Erythroblast (primary cell): ENCODE data around the gene PSMD8.

Experiments
- DNase-seq, 2 experiments: peaks; one replicate each; lab custom pipeline; 2025; lab: John Stamatoyannopoulos, UW
- GATA1 ChIP-seq: IDR thresholded peaks from 2 replicates; pipeline ENCODE4 v1.6.1; 2011; ENCODE audit warnings: low read depth, mild to moderate bottlenecking, control low read depth, low read length, moderate library complexity
- POLR2A ChIP-seq: IDR thresholded peaks from 2 replicates; pipeline ENCODE4 v1.6.1; 2011; ENCODE audit warnings: mild to moderate bottlenecking, low read length

Gene PSMD8

GRCh38 chr19:38373907-38374331, 452 bp upstream of the PSMD8 start:
- no peak for DNase-seq
- TF ChIP-seq POLR2A = no peak

GRCh38 chr19:38375098-38375493, 725 bp downstream of the PSMD8 start:
- DNase-seq = peak; percentile 80 to 84
- TF ChIP-seq GATA1 (no peak), POLR2A (no peak)

- DNase-seq = no peak
- TF ChIP-seq POLR2A = no peak
- TF ChIP-seq GATA1 = no peak
These were observed 1.4 kb downstream of the PSMD8 start for GRCh38 chr19:38375748-38376147.

- TF ChIP-seq GATA1 (no peak), POLR2A (no peak)
- DNase-seq = no peak
These were observed 2.2 kb downstream of the PSMD8 start for GRCh38 chr19:38376576-38376975.

GRCh38 chr19:38377052-38377451, 2.7 kb downstream of the PSMD8 start:
- DNase-seq = no peak
- no peak for TF ChIP-seq POLR2A
- no peak for TF ChIP-seq GATA1

- DNase-seq = no peak
- TF ChIP-seq POLR2A = no peak
- no peak for TF ChIP-seq GATA1
These were observed 4.5 kb downstream of the PSMD8 start for GRCh38 chr19:38378866-38379265.

GRCh38 chr19:38381138-38381537, 6.8 kb downstream of the PSMD8 start:
- no peak for DNase-seq
- TF ChIP-seq GATA1 (no peak), POLR2A (no peak)

GRCh38 chr19:38383184-38383583, 8.8 kb downstream of the PSMD8 start:
- TF ChIP-seq GATA1 (no peak), POLR2A (no peak)
- no peak for DNase-seq

GRCh38 chr19:38383743-38384142, 9.4 kb downstream of the PSMD8 start:
- TF ChIP-seq POLR2A (no peak), GATA1 (no peak)
- DNase-seq = no peak

GRCh38 chr19:38384209-38385027, 10.0 kb downstream of the PSMD8 start:
- no peak for TF ChIP-seq GATA1
- TF ChIP-seq POLR2A = peak; percentile 25
- no peak for DNase-seq

GRCh38 chr19:38385057-38385803, 10.9 kb downstream of the PSMD8 start:
- DNase-seq = no peak
- TF ChIP-seq POLR2A = no peak
- TF ChIP-seq GATA1 = no peak

- TF ChIP-seq POLR2A (no peak), GATA1 (no peak)
- DNase-seq = no peak
These were observed 11.5 kb downstream of the PSMD8 start for GRCh38 chr19:38385804-38386257.

GRCh38 chr19:38386300-38386970, 12.1 kb downstream of the PSMD8 start:
- no peak for DNase-seq
- TF ChIP-seq GATA1 (no peak), POLR2A (no peak)
